LoVo (cell line): ENCODE data around the gene EEF1A2.

Experiments
- DNase-seq: peaks from one replicate; pipeline ENCODE4 v3.0.0-alpha.2; 2016; ENCODE audit warnings: low spot score

EEF1A2 gene

GRCh38 chr20:63536997-63537524 lies 38.2 kb upstream of the EEF1A2 start, which contains the start of gene PTK6:
PTK6 (minus strand) TSS chr20:63537376; CDS start chr20:63537314, 62 bp downstream.
- DNase-seq, result peak; percentile 80

GRCh38 chr20:63536241-63536977 lies 37.5 kb upstream of the EEF1A2 start:
- DNase-seq, result no peak

- no peak for DNase-seq
Observed at GRCh38 chr20:63534831-63535651, 36.2 kb upstream of the EEF1A2 start.

- DNase-seq, result no peak
Observed at GRCh38 chr20:63534427-63534830, 35.5 kb upstream of the EEF1A2 start.

- no peak for DNase-seq
Observed at GRCh38 chr20:63533871-63534393, 35.0 kb upstream of the EEF1A2 start.

- DNase-seq, result no peak
Observed at GRCh38 chr20:63533388-63533787, 34.5 kb upstream of the EEF1A2 start.

- no peak for DNase-seq
Observed at GRCh38 chr20:63532449-63532971, 33.6 kb upstream of the EEF1A2 start.

GRCh38 chr20:63531686-63532448 lies 33.0 kb upstream of the EEF1A2 start:
- no peak for DNase-seq

- DNase-seq, result no peak
Observed at GRCh38 chr20:63530788-63531160, 31.9 kb upstream of the EEF1A2 start.

GRCh38 chr20:63529861-63530787 lies 31.2 kb upstream of the EEF1A2 start:
- DNase-seq, result no peak

GRCh38 chr20:63529180-63529860 lies 30.4 kb upstream of the EEF1A2 start:
- DNase-seq, result no peak

GRCh38 chr20:63527184-63527583 lies 28.3 kb upstream of the EEF1A2 start:
- DNase-seq, result no peak

- no peak for DNase-seq
Observed at GRCh38 chr20:63525971-63526370, 27.1 kb upstream of the EEF1A2 start.

- no peak for DNase-seq
Observed at GRCh38 chr20:63525185-63525584, 26.3 kb upstream of the EEF1A2 start.

GRCh38 chr20:63522981-63523611 lies 24.2 kb upstream of the EEF1A2 start:
- DNase-seq, result no peak

GRCh38 chr20:63522091-63522868 lies 23.4 kb upstream of the EEF1A2 start:
- no peak for DNase-seq

GRCh38 chr20:63521602-63522001 lies 22.7 kb upstream of the EEF1A2 start:
- no peak for DNase-seq

GRCh38 chr20:63520934-63521601 lies 22.2 kb upstream of the EEF1A2 start:
- DNase-seq, result peak; percentile 61
